Measurements from ENCODE around the gene TEX29. TPM values are rescaled to one million over a fixed set of nuclear protein-coding genes. Genes with fewer than 3 reads are reported as not detected.

Gene TEX29
- total RNA-seq, 1 donor from 2014 or later = 0.54 TPM

GRCh38 chr13:111337741-111338140, 17.3 kb downstream of the TEX29 start:
- no peak overlapping the region for H3K27ac Mint-ChIP-seq (ENCODE audit: unreplicated experiment)
- H3K9me3 Mint-ChIP-seq (ENCODE audit: unreplicated experiment) = no peaks in the 10 kb centered on the region
- no peak for DNase-seq (ENCODE audit: low spot score)
- H3K36me3 Mint-ChIP-seq (ENCODE audit: low read depth, unreplicated experiment) = peaks cover 32% of the 10 kb centered on the region
- no peak overlapping the region for H3K4me3 Mint-ChIP-seq (ENCODE audit: unreplicated experiment)
- H3K4me1 Mint-ChIP-seq (ENCODE audit: unreplicated experiment) = no peaks in the 10 kb centered on the region
- H3K27me3 Mint-ChIP-seq (ENCODE audit: unreplicated experiment) = peaks cover 3% of the 10 kb centered on the region
- no peak for TF ChIP-seq CTCF (IDR thresholded peaks at IDR 0.05; ENCODE audit: unreplicated experiment)

- Mint-ChIP-seq H3K4me1 (ENCODE audit: unreplicated experiment) (no peaks in the 10 kb centered on the region), H3K27ac (ENCODE audit: unreplicated experiment) (no peak overlapping the region), H3K4me3 (ENCODE audit: unreplicated experiment) (peak overlapping the region; percentile 35), H3K9me3 (ENCODE audit: unreplicated experiment) (no peaks in the 10 kb centered on the region), H3K27me3 (ENCODE audit: unreplicated experiment) (peaks cover 3% of the 10 kb centered on the region), H3K36me3 (ENCODE audit: low read depth, unreplicated experiment) (peaks cover 35% of the 10 kb centered on the region)
- TF ChIP-seq CTCF (IDR thresholded peaks at IDR 0.05; ENCODE audit: unreplicated experiment) = no peak
- DNase-seq (ENCODE audit: low spot score) = no peak
Observed at GRCh38 chr13:111338841-111339240, 18.4 kb downstream of the TEX29 start.

- Mint-ChIP-seq H3K27ac (ENCODE audit: unreplicated experiment) (no peak overlapping the region), H3K4me1 (ENCODE audit: unreplicated experiment) (no peaks in the 10 kb centered on the region), H3K9me3 (ENCODE audit: unreplicated experiment) (no peaks in the 10 kb centered on the region), H3K27me3 (ENCODE audit: unreplicated experiment) (peaks cover 3% of the 10 kb centered on the region), H3K36me3 (ENCODE audit: low read depth, unreplicated experiment) (peaks cover 33% of the 10 kb centered on the region), H3K4me3 (ENCODE audit: unreplicated experiment) (peak overlapping the region; percentile 48)
- TF ChIP-seq CTCF (IDR thresholded peaks at IDR 0.05; ENCODE audit: unreplicated experiment) = no peak
- DNase-seq (ENCODE audit: low spot score) = no peak
Observed at GRCh38 chr13:111339366-111340143, 19.1 kb downstream of the TEX29 start.

- no peak for TF ChIP-seq CTCF (IDR thresholded peaks at IDR 0.05; ENCODE audit: unreplicated experiment)
- H3K27ac Mint-ChIP-seq (ENCODE audit: unreplicated experiment) = no peak overlapping the region
- DNase-seq (ENCODE audit: low spot score) = no peak
- H3K9me3 Mint-ChIP-seq (ENCODE audit: unreplicated experiment) = no peaks in the 10 kb centered on the region
- peaks cover 3% of the 10 kb centered on the region for H3K27me3 Mint-ChIP-seq (ENCODE audit: unreplicated experiment)
- no peaks in the 10 kb centered on the region for H3K4me1 Mint-ChIP-seq (ENCODE audit: unreplicated experiment)
- H3K36me3 Mint-ChIP-seq (ENCODE audit: low read depth, unreplicated experiment) = peaks cover 23% of the 10 kb centered on the region
- H3K4me3 Mint-ChIP-seq (ENCODE audit: unreplicated experiment) = no peak overlapping the region
Observed at GRCh38 chr13:111341886-111342285, 21.4 kb downstream of the TEX29 start.

GRCh38 chr13:111342721-111343120, 22.3 kb downstream of the TEX29 start:
- Mint-ChIP-seq H3K36me3 (ENCODE audit: low read depth, unreplicated experiment) (peaks cover 18% of the 10 kb centered on the region), H3K9me3 (ENCODE audit: unreplicated experiment) (no peaks in the 10 kb centered on the region), H3K27ac (ENCODE audit: unreplicated experiment) (no peak overlapping the region), H3K27me3 (ENCODE audit: unreplicated experiment) (peaks cover 3% of the 10 kb centered on the region), H3K4me1 (ENCODE audit: unreplicated experiment) (no peaks in the 10 kb centered on the region), H3K4me3 (ENCODE audit: unreplicated experiment) (no peak overlapping the region)
- DNase-seq (ENCODE audit: low spot score) = no peak
- no peak for TF ChIP-seq CTCF (IDR thresholded peaks at IDR 0.05; ENCODE audit: unreplicated experiment)
